ENCODE results near the gene CLTC. TPM values are rescaled to one million over a fixed set of nuclear protein-coding genes. Genes with fewer than 3 reads are reported as not detected.
A peak's percentile ranks its signal among the peaks of the same experiment; 100 is the strongest.

The CLTC gene
- total and polyA plus RNA-seq, 2 of the 13 experiments (the other 11 are each of a cell fraction or from before 2014, with no cell fraction given): 134 to 283 TPM

- TF ChIP-seq SRSF4 (IDR thresholded peaks at IDR 0.05; ENCODE audit: low read depth, low read length, poor library complexity, severe bottlenecking): no peak
- TF ChIP-seq FOSL2 (CRISPR knock-in tag; IDR thresholded peaks at IDR 0.05): peak; percentile 73
- TF ChIP-seq ZNF430 (CRISPR knock-in tag; IDR thresholded peaks at IDR 0.05): peak; percentile 97
- 0 out of 2 replicates have a peak, but pooled peaks have one; percentile 82 for TF ChIP-seq SNAPC4 (CRISPR knock-in tag; IDR thresholded peaks at IDR 0.05)
- TF ChIP-seq TP53 (CRISPR knock-in tag; conservative IDR thresholded peaks at IDR 0.05): 0 out of 2 replicates have a peak, but pooled peaks have one; percentile 10
- TF ChIP-seq HHEX (CRISPR knock-in tag; IDR thresholded peaks at IDR 0.05): peak; percentile 54; the same call in 1 of the 2 replicates
- TF ChIP-seq ATF4 (CRISPR knock-in tag; IDR thresholded peaks at IDR 0.05): peak; percentile 2 to 78; a peak in 1 of 4 replicates
- TF ChIP-seq CEBPG (CRISPR knock-in tag; IDR thresholded peaks at IDR 0.05): peak; percentile 77; the same call in 1 of the 2 replicates
- TF ChIP-seq ZNF577 (CRISPR knock-in tag; IDR thresholded peaks at IDR 0.05; ENCODE audit: borderline replicate concordance, low read depth): no peak
- TF ChIP-seq NCOA2 (CRISPR knock-in tag; IDR thresholded peaks at IDR 0.05): peak; percentile 66; the same call in 1 of the 2 replicates
- peak; percentile 8; the same call in 1 of the 2 replicates for TF ChIP-seq MAZ (IDR thresholded peaks at IDR 0.05; ENCODE audit: borderline replicate concordance, low read depth, low read length)
- no peak; the same call in 1 of the 2 replicates for TF ChIP-seq MAZ (CRISPR knock-in tag; IDR thresholded peaks at IDR 0.05; ENCODE audit: low read depth)
- TF ChIP-seq HINFP (CRISPR knock-in tag; IDR thresholded peaks at IDR 0.05; ENCODE audit: low read depth): peak; percentile 75; the same call in 1 of the 2 replicates
- no peak for TF ChIP-seq NFIB (CRISPR knock-in tag; IDR thresholded peaks at IDR 0.05; ENCODE audit: borderline replicate concordance)
- peak; percentile 52; the same call in 1 of the 2 replicates for TF ChIP-seq ZNF746 (CRISPR knock-in tag; IDR thresholded peaks at IDR 0.05)
- TF ChIP-seq MBD4 (IDR thresholded peaks at IDR 0.05; ENCODE audit: borderline replicate concordance, low read length): no peak
- TF ChIP-seq RFX1 (IDR thresholded peaks at IDR 0.05): no peak
- peak; percentile 87; the same call in 1 of the 2 replicates for TF ChIP-seq ZNF224 (CRISPR knock-in tag; IDR thresholded peaks at IDR 0.05)
- 0 out of 2 replicates have a peak, but pooled peaks have one; percentile 11 for TF ChIP-seq DNMT1 (CRISPR knock-in tag; IDR thresholded peaks at IDR 0.05)
- TF ChIP-seq PATZ1 (CRISPR knock-in tag; IDR thresholded peaks at IDR 0.05): peak; percentile 64; the same call in 1 of the 2 replicates
These were observed 87.7 kb downstream of the CLTC start, which contains the start of the genes PTRH2 and VMP1 (continued) for GRCh38 chr17:59707149-59707970.
